HG03175 (cell line): ENCODE measurements around the gene ADAMTS17.
"Not testable (repeated sequence)": the region's sequence is repeated elsewhere in the genome, so short reads cannot be mapped to it uniquely, and the experiment has no call there.

Experiments used
- ATAC-seq: cut with Tn5 transposase; IDR thresholded peaks from one replicate; pipeline ENCODE4 v1.9.1; 2021; ENCODE audit warnings: mild to moderate bottlenecking, moderate library complexity; ENCODE audit not compliant: unreplicated experiment

ADAMTS17 gene

GRCh38 chr15:100097342-100098127, 244.2 kb downstream of the ADAMTS17 start:
- no peak for ATAC-seq

- no peak for ATAC-seq
Observed at GRCh38 chr15:100096700-100097099, 245.1 kb downstream of the ADAMTS17 start.

- ATAC-seq, result no peak
Observed at GRCh38 chr15:100096248-100096600, 245.6 kb downstream of the ADAMTS17 start.

- no peak for ATAC-seq
Observed at GRCh38 chr15:100095541-100096247, 246.1 kb downstream of the ADAMTS17 start.

- ATAC-seq, result no peak
Observed at GRCh38 chr15:100094127-100094510, 247.7 kb downstream of the ADAMTS17 start.

GRCh38 chr15:100093211-100094126, 248.3 kb downstream of the ADAMTS17 start:
- no peak for ATAC-seq

GRCh38 chr15:100092034-100092433, 249.7 kb downstream of the ADAMTS17 start:
- ATAC-seq, result no peak

- ATAC-seq, result no peak
Observed at GRCh38 chr15:100090411-100090810, 251.4 kb downstream of the ADAMTS17 start.

- ATAC-seq, result not testable (repeated sequence)
Observed at GRCh38 chr15:100084042-100084821, 257.5 kb downstream of the ADAMTS17 start.

- ATAC-seq, result no peak
Observed at GRCh38 chr15:100083572-100083971, 258.2 kb downstream of the ADAMTS17 start.

GRCh38 chr15:100082761-100083402, 258.9 kb downstream of the ADAMTS17 start:
- no peak for ATAC-seq

GRCh38 chr15:100081454-100081853, 260.3 kb downstream of the ADAMTS17 start:
- ATAC-seq, result no peak

GRCh38 chr15:100078511-100079220, 263.1 kb downstream of the ADAMTS17 start:
- no peak for ATAC-seq

- ATAC-seq, result no peak
Observed at GRCh38 chr15:100075229-100075628, 266.5 kb downstream of the ADAMTS17 start.

GRCh38 chr15:100073982-100074381, 267.8 kb downstream of the ADAMTS17 start:
- no peak for ATAC-seq

GRCh38 chr15:100066521-100067280, 275.1 kb downstream of the ADAMTS17 start:
- ATAC-seq, result not testable (repeated sequence)

- no peak for ATAC-seq
Observed at GRCh38 chr15:100061944-100062343, 279.8 kb downstream of the ADAMTS17 start.

- no peak for ATAC-seq
Observed at GRCh38 chr15:100060276-100060926, 281.4 kb downstream of the ADAMTS17 start.
